CD14-positive monocyte (primary cell): Measurements from ENCODE around the gene CGN. TPM values are rescaled to one million over a fixed set of nuclear protein-coding genes. Genes with fewer than 3 reads are reported as not detected.

Experiments used
- DNase-seq, 3 donors: peaks; one replicate each; pipeline ENCODE4 v3.0.0-alpha.2; 2011 to 2022
- H2AFZ ChIP-seq: 2 replicates; pipeline ENCODE4 v1.6.0; 2012; ENCODE audit warnings: mild to moderate bottlenecking, low read depth, low read length, inconsistent platforms; ENCODE audit not compliant: insufficient read depth, poor library complexity, severe bottlenecking
- H3K27ac ChIP-seq, 2 donors: 1 replicate in 1 of 2; 2 replicates in 1 of 2; pipeline ENCODE4 v1.5.1; 2012 to 2013; ENCODE audit warnings: low read length in 2 of 2, control low read depth in 1 of 2, inconsistent platforms in 1 of 2, low read depth in 1 of 2, mild to moderate bottlenecking in 1 of 2
- H3K27me3 ChIP-seq, 2 donors: one replicate each; pipeline versions ENCODE4 v1.6.0 to v1.6.1; 2011 to 2013; ENCODE audit warnings: low read length in 2 of 2; ENCODE audit not compliant: control insufficient read depth in 2 of 2, insufficient read depth in 2 of 2
- H3K36me3 ChIP-seq, 2 donors: replicated peaks in 1 of 2; 1 replicate in 1 of 2; 2 replicates in 1 of 2; pipeline versions ENCODE4 v1.5.1 to v1.6.1; 2012 to 2013; ENCODE audit warnings: low read length in 2 of 2, control low read depth in 1 of 2, inconsistent platforms in 1 of 2, mild to moderate bottlenecking in 1 of 2; ENCODE audit not compliant: insufficient read depth in 2 of 2, control insufficient read depth in 1 of 2
- H3K4me1 ChIP-seq, 2 donors: 1 replicate in 1 of 2; 2 replicates in 1 of 2; pipeline versions ENCODE4 v1.5.1 to v1.6.1; 2012 to 2013; ENCODE audit warnings: low read length in 2 of 2, control low read depth in 1 of 2, inconsistent platforms in 1 of 2, mild to moderate bottlenecking in 1 of 2, moderate library complexity in 1 of 2; ENCODE audit not compliant: insufficient read depth in 2 of 2, control insufficient read depth in 1 of 2
- H3K4me2 ChIP-seq: replicated peaks from 2 replicates; pipeline ENCODE3; 2012; ENCODE audit warnings: low read length, moderate library complexity, mild to moderate bottlenecking; ENCODE audit not compliant: poor library complexity, severe bottlenecking; ENCODE audit errors: extremely low read depth
- H3K4me3 ChIP-seq, 3 experiments: fragments of 200-600 bp in 1 of 3; sonication (generic) in 1 of 3; replicated peaks in 1 of 3; 1 replicate in 2 of 3; 2 replicates in 1 of 3; pipeline ENCODE4 v1.5.1; 2011 to 2013; ENCODE audit warnings: low read length in 3 of 3, mild to moderate bottlenecking in 3 of 3, control low read depth in 2 of 3, low read depth in 2 of 3, inconsistent platforms in 1 of 3, moderate library complexity in 1 of 3
- H3K79me2 ChIP-seq: 2 replicates; pipeline ENCODE4 v1.6.0; 2012; ENCODE audit warnings: mild to moderate bottlenecking, control low read depth, inconsistent platforms, low read length, moderate library complexity; ENCODE audit not compliant: insufficient read depth
- H3K9ac ChIP-seq: 2 replicates; pipeline ENCODE4 v1.6.0; 2017; ENCODE audit warnings: low read length, mild to moderate bottlenecking; ENCODE audit not compliant: insufficient read depth, poor library complexity, severe bottlenecking
- H3K9me3 ChIP-seq, 2 donors: replicated peaks in 1 of 2; 1 replicate in 1 of 2; 2 replicates in 1 of 2; pipeline versions ENCODE4 v1.5.1 to v1.6.1; 2012 to 2013; ENCODE audit warnings: low read length in 2 of 2, control low read depth in 1 of 2; ENCODE audit not compliant: control insufficient read depth in 1 of 2, insufficient read depth in 1 of 2
- H4K20me1 ChIP-seq: 2 replicates; pipeline ENCODE4 v1.6.0; 2012; ENCODE audit warnings: mild to moderate bottlenecking, low read length, control low read depth, moderate library complexity; ENCODE audit not compliant: insufficient read depth
- H3K27ac Mint-ChIP-seq, 7 donors: one replicate each; pipeline ENCODE4 v1.8.0; 2020; ENCODE audit warnings: mild to moderate bottlenecking in 7 of 7, mixed read lengths in 7 of 7, moderate library complexity in 6 of 7, inconsistent platforms in 2 of 7
- H3K27me3 Mint-ChIP-seq, 3 donors: one replicate each; pipeline ENCODE4 v1.8.0; 2021 to 2022; ENCODE audit warnings: low read depth in 3 of 3, mild to moderate bottlenecking in 3 of 3, mixed read lengths in 3 of 3, moderate library complexity in 3 of 3, inconsistent platforms in 1 of 3
- H3K36me3 Mint-ChIP-seq, 2 donors: one replicate each; pipeline ENCODE4 v1.8.0; 2020; ENCODE audit warnings: mixed read lengths in 2 of 2, inconsistent platforms in 1 of 2, mild to moderate bottlenecking in 1 of 2
- H3K4me1 Mint-ChIP-seq: one replicate; pipeline ENCODE4 v1.8.0; 2020; ENCODE audit warnings: mild to moderate bottlenecking, mixed read lengths
- H3K4me3 Mint-ChIP-seq, 2 donors: one replicate each; pipeline ENCODE4 v1.8.0; 2020; ENCODE audit warnings: mild to moderate bottlenecking in 2 of 2, mixed read lengths in 2 of 2, moderate library complexity in 1 of 2
- H3K9me3 Mint-ChIP-seq, 7 donors: one replicate each; pipeline ENCODE4 v1.8.0; 2020 to 2022; ENCODE audit warnings: mixed read lengths in 7 of 7, mild to moderate bottlenecking in 6 of 7, moderate library complexity in 6 of 7, inconsistent platforms in 2 of 7
- CTCF ChIP-seq: fragments of 200-600 bp; IDR thresholded peaks from one replicate; pipeline ENCODE4 v1.8.0; 2022; ENCODE audit warnings: antibody characterized with exemption, mild to moderate bottlenecking
- WGBS: methylation state at CpG from one replicate; pipeline ENCODE4 v1.1.5; 2013; ENCODE audit warnings: missing lambda C conversion rate; ENCODE audit not compliant: insufficient coverage; 5-methylcytosine and 5-hydroxymethylcytosine counted together
- intact Hi-C, 2 donors: fragments of 100-400 bp; cut with micrococcal nuclease; formaldehyde crosslinking; loops; one replicate each; pipeline versions ENCODE4 v1.15.0 to v1.15.1; 2023
- polyA plus RNA-seq, 3 donors: library from polyadenylated mRNA; depleted of rRNA in 1 of 3; unstranded in 2 of 3; stranded (reverse) in 1 of 3; fragments of 300-500 nt in 2 of 3; fragments of >200 nt in 1 of 3; fragmentation: Illumina TruSeq in 2 of 3; gene quantifications; 1 replicate in 2 of 3; 2 replicates in 1 of 3; pipeline ENCODE4 v1.2.3, GENCODE V29; 2012 to 2021

CGN gene
- polyA plus RNA-seq, 3 donors: not detected

GRCh38 chr1:151568626-151569088, 57.5 kb downstream of the CGN start:
- Histone ChIP-seq H2AFZ (no peak overlapping the region), H3K27ac (no peak overlapping the region), H3K79me2 (no peaks in the 10 kb centered on the region), H3K9ac (no peak overlapping the region), H3K4me2 (no peak overlapping the region), H3K9me3 (no peaks in the 10 kb centered on the region), H3K27me3 (no peaks in the 10 kb centered on the region), H4K20me1 (no peaks in the 10 kb centered on the region), H3K4me3 (no peak overlapping the region), H3K4me1 (no peaks in the 10 kb centered on the region), H3K36me3 (no peaks in the 10 kb centered on the region)
- no peak for TF ChIP-seq CTCF
- DNase-seq: no peak
- Mint-ChIP-seq H3K27ac (no peak overlapping the region), H3K9me3 (no peaks in the 10 kb centered on the region), H3K4me1 (peaks cover 7% of the 10 kb centered on the region), H3K36me3 (peaks cover 3 to 5% of the 10 kb centered on the region in 2 donors), H3K4me3 (no peak overlapping the region), H3K27me3 (peaks cover 0 to 2% (median 0%) of the 10 kb centered on the region in 3 donors)
- intact Hi-C loops: no loop called here
- WGBS: no CpG with 5 or more reads among the region's 3 CpGs

GRCh38 chr1:151570819-151571218, 59.6 kb downstream of the CGN start:
- peaks cover 3 to 4% of the 10 kb centered on the region in 2 donors for H3K36me3 Mint-ChIP-seq
- no peaks in the 10 kb centered on the region for H3K9me3 Mint-ChIP-seq
- TF ChIP-seq CTCF: no peak
- Histone ChIP-seq H4K20me1 (no peaks in the 10 kb centered on the region), H3K27me3 (no peaks in the 10 kb centered on the region), H3K4me2 (no peak overlapping the region), H3K27ac (no peak overlapping the region), H3K4me3 (no peak overlapping the region), H2AFZ (no peak overlapping the region), H3K4me1 (peaks cover 0 to 4% of the 10 kb centered on the region in 2 donors), H3K9me3 (no peaks in the 10 kb centered on the region), H3K9ac (no peak overlapping the region), H3K79me2 (no peaks in the 10 kb centered on the region), H3K36me3 (no peaks in the 10 kb centered on the region)
- peaks cover 0 to 3% (median 0%) of the 10 kb centered on the region in 3 donors for H3K27me3 Mint-ChIP-seq
- no peak overlapping the region for H3K27ac Mint-ChIP-seq
- 100% methylated on average over 1 of the region's 1 CpG for WGBS
- H3K4me3 Mint-ChIP-seq: no peak overlapping the region
- peaks cover 10% of the 10 kb centered on the region for H3K4me1 Mint-ChIP-seq
- intact Hi-C loops: no loop called here
- no peak for DNase-seq
